H1 (cell line): Measurements from ENCODE around the gene CEACAM7. TPM values are rescaled to one million over a fixed set of nuclear protein-coding genes. Genes with fewer than 3 reads are reported as not detected.

Experiments
- EZH2 ChIP-seq: fragments of 200-600 bp; sonication (generic); IDR thresholded peaks from 2 replicates; pipeline ENCODE4 v1.7.1; 2012; ENCODE audit warnings: low read depth, mild to moderate bottlenecking, moderate library complexity, low read length, inconsistent platforms; ENCODE audit not compliant: severe bottlenecking
- SAP30 ChIP-seq: fragments of 300-600 bp; sonication (generic); IDR thresholded peaks from 2 replicates; pipeline ENCODE4 v1.7.1; 2012; ENCODE audit warnings: low read length, moderate library complexity, mild to moderate bottlenecking, inconsistent platforms; ENCODE audit not compliant: insufficient read depth, insufficient replicate concordance
- SIX5 ChIP-seq: IDR thresholded peaks from 2 replicates; pipeline ENCODE4 v1.6.1; 2011; ENCODE audit warnings: mild to moderate bottlenecking, low read depth, low read length
- TBP ChIP-seq: IDR thresholded peaks from 2 replicates; pipeline ENCODE4 v1.6.1; 2011; ENCODE audit warnings: low read depth, low read length, improper control_type of control experiment
- polyA plus RNA-seq, 7 experiments: library from polyadenylated mRNA; depleted of rRNA in 3 of 7; stranded (reverse) in 5 of 7; unstranded in 2 of 7; fragments of >200 nt in 5 of 7; fragments of 200-250 nt in 2 of 7; gene quantifications; 1 replicate in 5 of 7; 2 replicates in 1 of 7; 4 replicates in 1 of 7; pipeline versions ENCODE4 v1.2.1 to v1.2.3, GENCODE V29; 2011 to 2013; ENCODE audit warnings: missing spikeins in 2 of 7, mixed read lengths in 2 of 7
- total RNA-seq: library from RNA; stranded (reverse); fragmentation: NEBNext Ultra II Directional; extraction: Animal tissue kit (Norgen Biotek cat#: 25700); gene quantifications from 2 replicates; pipeline ENCODE4 v1.2.1, GENCODE V29; 2021
- TF ChIP-seq, protein P1 (sequence below), 3 experiments: IDR thresholded peaks; 1 replicate in 2 of 3; 2 replicates in 1 of 3; pipeline versions ENCODE4 v1.5.1 to v1.6.1; 2011; ENCODE audit warnings: low read length in 3 of 3, mild to moderate bottlenecking in 3 of 3, inconsistent platforms in 2 of 3, low read depth in 1 of 3, moderate library complexity in 1 of 3; ENCODE audit not compliant: insufficient read depth in 1 of 3; ENCODE audit errors: control extremely low read depth in 1 of 3

The CEACAM7 gene
- total and polyA plus RNA-seq, 2 of the 8 experiments (the other 6 are each of a cell fraction or from before 2014, with no cell fraction given): not detected

DNA sequence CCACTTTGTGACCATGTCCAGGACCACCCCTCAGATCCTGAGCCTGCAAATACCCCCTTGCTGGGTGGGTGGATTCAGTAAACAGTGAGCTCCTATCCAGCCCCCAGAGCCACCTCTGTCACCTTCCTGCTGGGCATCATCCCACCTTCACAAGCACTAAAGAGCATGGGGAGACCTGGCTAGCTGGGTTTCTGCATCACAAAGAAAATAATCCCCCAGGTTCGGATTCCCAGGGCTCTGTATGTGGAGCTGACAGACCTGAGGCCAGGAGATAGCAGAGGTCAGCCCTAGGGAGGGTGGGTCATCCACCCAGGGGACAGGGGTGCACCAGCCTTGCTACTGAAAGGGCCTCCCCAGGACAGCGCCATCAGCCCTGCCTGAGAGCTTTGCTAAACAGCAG lies 7.7 kb upstream of the CEACAM7 start (continued):
- TF ChIP-seq TBP: no peak
- TF ChIP-seq EZH2: no peak
- TF ChIP-seq, protein P1, sequence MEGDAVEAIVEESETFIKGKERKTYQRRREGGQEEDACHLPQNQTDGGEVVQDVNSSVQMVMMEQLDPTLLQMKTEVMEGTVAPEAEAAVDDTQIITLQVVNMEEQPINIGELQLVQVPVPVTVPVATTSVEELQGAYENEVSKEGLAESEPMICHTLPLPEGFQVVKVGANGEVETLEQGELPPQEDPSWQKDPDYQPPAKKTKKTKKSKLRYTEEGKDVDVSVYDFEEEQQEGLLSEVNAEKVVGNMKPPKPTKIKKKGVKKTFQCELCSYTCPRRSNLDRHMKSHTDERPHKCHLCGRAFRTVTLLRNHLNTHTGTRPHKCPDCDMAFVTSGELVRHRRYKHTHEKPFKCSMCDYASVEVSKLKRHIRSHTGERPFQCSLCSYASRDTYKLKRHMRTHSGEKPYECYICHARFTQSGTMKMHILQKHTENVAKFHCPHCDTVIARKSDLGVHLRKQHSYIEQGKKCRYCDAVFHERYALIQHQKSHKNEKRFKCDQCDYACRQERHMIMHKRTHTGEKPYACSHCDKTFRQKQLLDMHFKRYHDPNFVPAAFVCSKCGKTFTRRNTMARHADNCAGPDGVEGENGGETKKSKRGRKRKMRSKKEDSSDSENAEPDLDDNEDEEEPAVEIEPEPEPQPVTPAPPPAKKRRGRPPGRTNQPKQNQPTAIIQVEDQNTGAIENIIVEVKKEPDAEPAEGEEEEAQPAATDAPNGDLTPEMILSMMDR (IDR thresholded peaks at IDR 0.05; ENCODE audit: control extremely low read depth in 1 of 3, insufficient read depth in 1 of 3, low read depth in 1 of 3, low read length in 3 of 3): no peak
- no peak for TF ChIP-seq SAP30
- no peak for TF ChIP-seq SIX5
